GDM1 (cell line): ENCODE data around the gene LAMC2.

Experiments used
- DNase-seq: peaks from one replicate; lab custom pipeline; 2025; lab: John Stamatoyannopoulos, UW

Gene LAMC2

GRCh38 chr1:183287191-183287675 is 101.2 kb downstream of the LAMC2 start:
- DNase-seq: no peak

- DNase-seq: no peak
These were observed 102.5 kb downstream of the LAMC2 start for GRCh38 chr1:183288583-183288982.

GRCh38 chr1:183289051-183289496 is 103.0 kb downstream of the LAMC2 start:
- no peak for DNase-seq

- no peak for DNase-seq
These were observed 104.6 kb downstream of the LAMC2 start for GRCh38 chr1:183290628-183291027.

- DNase-seq: no peak
These were observed 105.2 kb downstream of the LAMC2 start for GRCh38 chr1:183291216-183291762.

GRCh38 chr1:183291802-183292514 is 105.9 kb downstream of the LAMC2 start:
- DNase-seq: peak; percentile 1

GRCh38 chr1:183293241-183293640 is 107.2 kb downstream of the LAMC2 start:
- no peak for DNase-seq

- no peak for DNase-seq
These were observed 107.8 kb downstream of the LAMC2 start for GRCh38 chr1:183293876-183294275.
